ENCODE measurements around the gene RBM20.

Gene RBM20

DNA sequence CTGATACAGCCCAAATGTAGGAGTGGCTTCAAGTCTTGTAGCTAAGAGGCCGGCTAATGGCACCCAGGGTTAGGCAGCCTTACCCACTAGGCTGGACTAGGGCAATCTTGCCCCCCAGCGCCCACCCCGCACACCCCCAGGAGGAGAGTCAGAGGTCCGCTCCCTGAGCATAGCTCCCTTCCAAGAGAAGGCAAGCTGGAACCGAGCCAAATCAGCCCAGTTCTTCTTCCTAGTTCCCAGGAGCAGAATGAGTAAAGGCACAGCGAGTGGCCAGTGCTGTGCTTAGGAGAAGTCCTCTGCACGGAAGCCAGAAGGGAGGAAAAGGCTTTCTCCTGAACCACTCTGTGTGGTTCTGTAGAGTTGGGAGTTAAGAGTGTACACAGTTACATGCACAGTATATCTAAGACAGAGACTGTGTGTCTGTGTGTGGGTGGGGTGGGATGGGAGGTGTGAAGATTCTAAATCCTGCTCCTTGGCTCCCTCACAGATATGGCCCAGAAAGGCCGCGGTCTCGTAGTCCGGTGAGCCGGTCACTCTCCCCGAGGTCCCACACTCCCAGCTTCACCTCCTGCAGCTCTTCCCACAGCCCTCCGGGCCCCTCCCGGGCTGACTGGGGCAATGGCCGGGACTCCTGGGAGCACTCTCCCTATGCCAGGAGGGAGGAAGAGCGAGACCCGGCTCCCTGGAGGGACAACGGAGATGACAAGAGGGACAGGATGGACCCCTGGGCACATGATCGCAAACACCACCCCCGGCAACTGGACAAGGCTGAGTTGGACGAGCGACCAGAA, 167.8 kb downstream of the RBM20 start:
- DNase-seq (ENCODE audit: extremely low read depth, low read depth): no peak
- H3K4me3 ChIP-seq (replicated peaks; ENCODE audit: low read depth, low read length): no peak overlapping the region
- TF ChIP-seq, protein P1, sequence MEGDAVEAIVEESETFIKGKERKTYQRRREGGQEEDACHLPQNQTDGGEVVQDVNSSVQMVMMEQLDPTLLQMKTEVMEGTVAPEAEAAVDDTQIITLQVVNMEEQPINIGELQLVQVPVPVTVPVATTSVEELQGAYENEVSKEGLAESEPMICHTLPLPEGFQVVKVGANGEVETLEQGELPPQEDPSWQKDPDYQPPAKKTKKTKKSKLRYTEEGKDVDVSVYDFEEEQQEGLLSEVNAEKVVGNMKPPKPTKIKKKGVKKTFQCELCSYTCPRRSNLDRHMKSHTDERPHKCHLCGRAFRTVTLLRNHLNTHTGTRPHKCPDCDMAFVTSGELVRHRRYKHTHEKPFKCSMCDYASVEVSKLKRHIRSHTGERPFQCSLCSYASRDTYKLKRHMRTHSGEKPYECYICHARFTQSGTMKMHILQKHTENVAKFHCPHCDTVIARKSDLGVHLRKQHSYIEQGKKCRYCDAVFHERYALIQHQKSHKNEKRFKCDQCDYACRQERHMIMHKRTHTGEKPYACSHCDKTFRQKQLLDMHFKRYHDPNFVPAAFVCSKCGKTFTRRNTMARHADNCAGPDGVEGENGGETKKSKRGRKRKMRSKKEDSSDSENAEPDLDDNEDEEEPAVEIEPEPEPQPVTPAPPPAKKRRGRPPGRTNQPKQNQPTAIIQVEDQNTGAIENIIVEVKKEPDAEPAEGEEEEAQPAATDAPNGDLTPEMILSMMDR (IDR thresholded peaks at IDR 0.05; ENCODE audit: low read depth, low read length, missing control alignments): no peak

DNA sequence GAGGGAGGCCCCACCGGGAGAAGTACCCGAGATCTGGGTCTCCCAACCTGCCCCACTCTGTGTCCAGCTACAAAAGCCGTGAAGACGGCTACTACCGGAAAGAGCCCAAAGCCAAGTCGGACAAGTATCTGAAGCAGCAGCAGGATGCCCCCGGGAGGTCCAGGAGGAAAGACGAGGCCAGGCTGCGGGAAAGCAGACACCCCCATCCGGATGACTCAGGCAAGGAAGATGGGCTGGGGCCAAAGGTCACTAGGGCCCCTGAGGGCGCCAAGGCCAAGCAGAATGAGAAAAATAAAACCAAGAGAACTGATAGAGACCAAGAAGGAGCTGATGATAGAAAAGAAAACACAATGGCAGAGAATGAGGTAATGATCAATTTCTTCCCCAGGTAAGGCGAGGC, 168.4 kb downstream of the RBM20 start:
- TF ChIP-seq, protein P1 (IDR thresholded peaks at IDR 0.05; ENCODE audit: low read depth, low read length, missing control alignments): no peak
- H3K4me3 ChIP-seq (replicated peaks; ENCODE audit: low read depth, low read length): no peak overlapping the region
- no peak for DNase-seq (ENCODE audit: extremely low read depth, low read depth)

DNA sequence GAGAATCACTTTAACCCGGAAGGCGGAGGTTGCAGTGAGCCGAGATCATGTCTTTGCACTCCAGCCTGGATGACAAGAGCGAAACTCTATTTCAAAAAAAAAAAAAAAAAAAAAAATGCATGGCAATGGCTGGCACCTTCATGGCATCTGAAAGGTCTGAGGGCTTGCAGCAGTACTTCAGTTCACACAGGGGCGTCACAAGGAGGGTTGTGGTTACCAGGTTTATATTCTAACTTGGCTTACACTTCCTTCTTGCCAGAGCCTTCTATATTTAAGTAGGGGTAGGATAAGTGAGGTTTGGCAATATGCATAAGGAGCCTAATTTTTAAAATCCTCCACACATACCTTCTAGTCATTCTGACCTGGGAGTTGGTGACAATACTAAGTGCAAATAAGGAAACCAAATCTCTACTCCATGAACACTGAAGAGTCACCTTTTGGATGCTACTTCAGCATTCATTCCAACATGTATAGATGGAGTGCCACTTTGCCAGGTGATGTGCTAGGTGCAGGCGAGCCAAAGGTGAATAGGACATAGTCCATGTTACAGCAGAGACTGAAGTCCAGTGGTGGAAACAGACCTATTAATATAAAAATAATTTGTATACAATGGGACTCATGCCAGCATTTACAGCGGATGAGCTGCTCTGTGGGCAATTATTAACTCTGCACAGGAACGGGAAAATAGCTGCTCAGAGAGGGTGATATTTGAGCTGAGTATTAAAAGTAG, 169.8 kb downstream of the RBM20 start:
- no peak overlapping the region for H3K4me3 ChIP-seq (replicated peaks; ENCODE audit: low read depth, low read length)
- no peak for DNase-seq (ENCODE audit: extremely low read depth, low read depth)
- TF ChIP-seq, protein P1 (IDR thresholded peaks at IDR 0.05; ENCODE audit: low read depth, low read length, missing control alignments): no peak

DNA sequence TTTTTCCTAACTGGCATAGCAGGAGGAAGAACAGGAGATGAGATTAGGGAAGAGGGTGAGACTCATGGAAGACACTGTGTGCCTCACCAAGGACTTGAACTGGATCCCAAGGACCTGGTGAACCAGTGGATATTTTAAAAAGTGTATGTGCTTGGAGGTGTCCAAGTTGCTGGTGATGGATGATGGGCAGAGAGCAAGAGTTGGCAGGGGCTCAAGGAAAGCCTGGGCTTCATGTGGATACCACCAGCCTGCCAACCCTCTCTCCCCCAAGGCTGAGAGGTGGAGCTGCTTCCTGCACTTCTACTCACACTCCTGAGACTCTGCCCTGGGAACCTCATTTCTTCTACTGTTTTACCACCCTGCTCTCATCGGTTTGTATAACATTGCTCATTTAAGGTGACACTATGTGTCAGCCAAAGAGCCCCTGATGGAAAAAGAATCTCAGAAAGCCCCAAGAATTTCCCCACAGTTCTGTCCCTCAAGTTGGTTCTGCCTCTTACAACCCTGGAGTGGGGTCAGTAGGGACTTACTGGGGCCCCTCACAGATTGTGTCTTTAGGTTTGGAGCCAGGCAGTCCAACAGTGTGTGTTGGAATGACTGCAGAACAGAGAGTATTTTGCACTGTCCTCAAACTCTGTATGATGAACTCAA, 171.3 kb downstream of the RBM20 start:
- DNase-seq (ENCODE audit: extremely low read depth, low read depth): no peak
- no peak overlapping the region for H3K4me3 ChIP-seq (replicated peaks; ENCODE audit: low read depth, low read length)
- TF ChIP-seq, protein P1 (IDR thresholded peaks at IDR 0.05; ENCODE audit: low read depth, low read length, missing control alignments): no peak

DNA sequence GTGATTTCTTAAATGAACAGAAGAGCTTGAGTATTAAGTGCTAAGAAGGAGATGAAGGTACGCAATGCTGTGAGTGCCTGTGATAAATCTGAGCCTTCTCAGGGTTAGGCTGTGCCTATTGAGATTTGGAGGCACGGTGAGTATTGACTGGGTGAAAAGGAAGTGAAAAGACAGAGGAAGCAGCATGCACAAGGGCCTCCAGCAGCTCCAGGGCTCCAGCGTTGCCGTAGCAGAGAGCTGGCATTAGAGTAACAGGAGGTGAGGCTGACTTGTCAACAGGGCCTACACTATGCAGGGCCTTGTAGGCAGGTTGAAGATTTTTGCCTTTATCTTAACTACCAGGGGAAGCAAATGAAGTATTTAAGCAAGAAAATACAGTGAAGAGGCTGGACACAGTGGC, 173.5 kb downstream of the RBM20 start:
- TF ChIP-seq, protein P1 (IDR thresholded peaks at IDR 0.05; ENCODE audit: low read depth, low read length, missing control alignments): no peak
- no peak for DNase-seq (ENCODE audit: extremely low read depth, low read depth)
- no peak overlapping the region for H3K4me3 ChIP-seq (replicated peaks; ENCODE audit: low read depth, low read length)

DNA sequence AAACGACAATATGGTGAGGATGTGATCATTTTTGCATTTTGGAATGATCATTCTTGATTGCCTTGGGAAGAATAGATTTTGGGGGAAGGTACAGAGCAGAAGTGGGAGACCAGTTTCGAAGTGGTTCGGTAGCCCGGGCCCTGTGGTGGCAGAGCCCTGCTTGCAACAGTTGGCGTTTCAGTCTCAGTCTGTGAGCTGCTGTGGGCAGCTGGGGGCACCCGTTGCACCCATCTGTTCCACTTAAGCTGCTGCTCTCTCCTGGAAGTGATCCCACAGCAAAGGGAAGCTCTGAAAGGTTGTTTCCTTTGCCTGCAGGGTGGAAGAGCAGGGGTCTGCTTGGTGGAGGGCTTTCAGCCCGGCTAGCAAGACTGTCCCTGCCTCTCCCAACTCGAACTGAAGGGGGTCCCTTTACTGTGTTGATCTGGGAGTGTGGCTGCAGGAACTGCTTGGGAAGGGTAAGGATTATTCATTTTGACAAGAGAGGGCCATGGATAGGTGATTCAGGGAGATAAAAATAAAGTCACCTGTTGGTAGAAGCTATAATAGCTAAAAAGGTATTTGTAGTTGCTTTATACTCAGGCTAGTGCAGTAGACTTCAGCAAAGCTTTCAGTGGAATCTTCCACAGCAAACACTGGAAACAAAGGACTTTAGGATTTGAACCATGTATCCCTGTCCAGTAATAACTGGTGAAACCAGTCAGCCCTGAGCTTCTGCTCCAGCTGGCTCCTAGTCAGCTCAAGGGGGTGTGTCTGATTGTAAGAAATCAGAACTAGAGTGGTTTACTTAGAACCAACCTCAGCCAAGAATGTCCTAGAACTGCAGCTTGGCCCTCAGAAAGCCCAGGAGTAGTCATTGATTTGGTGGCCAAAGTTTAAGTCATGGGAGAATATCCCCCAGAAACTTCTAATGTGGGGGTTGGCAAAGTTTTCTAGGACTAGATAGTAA, 174.4 kb downstream of the RBM20 start:
- DNase-seq (ENCODE audit: extremely low read depth, low read depth): no peak
- TF ChIP-seq, protein P1 (IDR thresholded peaks at IDR 0.05; ENCODE audit: low read depth, low read length, missing control alignments): no peak
- H3K4me3 ChIP-seq (replicated peaks; ENCODE audit: low read depth, low read length): no peak overlapping the region
